T-helper 17 cell (primary cell): ENCODE data around the gene PCDHB14. TPM values are rescaled to one million over a fixed set of nuclear protein-coding genes. Genes with fewer than 3 reads are reported as not detected.
A peak's percentile ranks its signal among the peaks of the same experiment; 100 is the strongest.
"Not testable (repeated sequence)": the region's sequence is repeated elsewhere in the genome, so short reads cannot be mapped to it uniquely, and the experiment has no call there.

ENCODE experiments used
- ATAC-seq: fragments of 150-1000 bp; cut with Tn5 transposase; 2 replicates; pipeline ENCODE4 v1.10.0; 2021; ENCODE audit warnings: mild to moderate bottlenecking, moderate library complexity
- DNase-seq, 3 donors: peaks; one replicate each; pipeline versions ENCODE4 v3.0.0 to v3.0.0-alpha.2; 2020 to 2021
- H3K9me3 ChIP-seq: one replicate; pipeline ENCODE4 v1.7.0; 2013; ENCODE audit warnings: low read length, mild to moderate bottlenecking; ENCODE audit not compliant: control insufficient read depth, poor library complexity, severe bottlenecking
- H3K27ac Mint-ChIP-seq: one replicate; pipeline ENCODE4 v1.8.0; 2022; ENCODE audit warnings: mild to moderate bottlenecking, moderate library complexity, mixed read lengths
- H3K27me3 Mint-ChIP-seq: one replicate; pipeline ENCODE4 v1.8.0; 2022; ENCODE audit warnings: mixed read lengths
- H3K36me3 Mint-ChIP-seq: one replicate; pipeline ENCODE4 v1.8.0; 2022; ENCODE audit warnings: low read depth, mixed read lengths
- H3K4me1 Mint-ChIP-seq: one replicate; pipeline ENCODE4 v1.8.0; 2022; ENCODE audit warnings: mild to moderate bottlenecking, mixed read lengths
- H3K4me3 Mint-ChIP-seq: one replicate; pipeline ENCODE4 v1.8.0; 2022; ENCODE audit warnings: mild to moderate bottlenecking, moderate library complexity, mixed read lengths
- total RNA-seq, 4 donors: library from RNA in 2 of 4; stranded (reverse) in 2 of 4; gene quantifications; one replicate each; pipeline ENCODE4 v1.2.3 and lab custom pipeline; 2022 to 2026

The PCDHB14 gene
- total RNA-seq (not detected), total RNA-seq (lab: John Stamatoyannopoulos, UW) (0 to 0.12 reads per million in 2 donors)

DNA sequence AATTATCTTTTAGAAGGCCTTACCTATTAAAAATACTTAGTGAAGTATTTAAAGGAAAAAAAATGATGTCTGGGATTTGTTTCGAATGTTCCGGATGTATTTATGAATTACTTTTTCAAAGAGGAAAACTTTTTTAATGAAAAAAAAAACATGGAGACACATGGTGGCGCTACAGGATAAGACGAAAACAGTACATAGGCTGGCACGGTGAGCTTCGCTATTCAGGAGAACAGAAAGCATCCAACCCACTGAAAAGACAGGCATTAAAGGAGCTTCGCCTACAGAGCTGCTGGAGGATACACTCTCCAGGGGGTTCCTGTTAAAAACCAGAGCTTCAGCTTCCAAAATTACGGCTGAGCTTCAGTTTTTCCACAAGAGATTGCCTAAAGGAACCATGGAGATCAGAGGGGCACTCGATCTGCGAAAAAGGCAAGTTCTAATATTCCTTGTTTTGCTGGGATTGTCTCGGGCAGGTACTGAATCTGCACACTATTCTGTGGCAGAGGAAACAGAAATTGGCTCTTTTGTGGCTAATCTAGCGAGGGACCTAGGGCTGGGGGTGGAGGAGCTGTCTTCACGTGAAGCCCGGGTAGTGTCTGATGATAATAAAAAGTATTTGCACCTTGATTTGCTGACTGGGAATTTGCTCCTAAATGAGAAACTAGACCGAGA is at the start of gene PCDHB14:
TSS of gene PCDHB14 (plus strand) at position 232 of the 672 bp plus-strand sequence. CDS start at position 395, 163 bp downstream.
- peaks cover 29% of the 10 kb centered on the region for H3K27me3 Mint-ChIP-seq
- DNase-seq (no peak), ATAC-seq (no peak)
- no peak within 1 kb of the TSS for H3K27ac Mint-ChIP-seq
- H3K4me3 Mint-ChIP-seq = no peak within 1 kb of the TSS
- H3K9me3 ChIP-seq = peaks cover 5% of the 10 kb centered on the region
- H3K36me3 Mint-ChIP-seq = peaks cover 2% of the 10 kb centered on the region
- no peaks in the 10 kb centered on the region for H3K4me1 Mint-ChIP-seq

DNA sequence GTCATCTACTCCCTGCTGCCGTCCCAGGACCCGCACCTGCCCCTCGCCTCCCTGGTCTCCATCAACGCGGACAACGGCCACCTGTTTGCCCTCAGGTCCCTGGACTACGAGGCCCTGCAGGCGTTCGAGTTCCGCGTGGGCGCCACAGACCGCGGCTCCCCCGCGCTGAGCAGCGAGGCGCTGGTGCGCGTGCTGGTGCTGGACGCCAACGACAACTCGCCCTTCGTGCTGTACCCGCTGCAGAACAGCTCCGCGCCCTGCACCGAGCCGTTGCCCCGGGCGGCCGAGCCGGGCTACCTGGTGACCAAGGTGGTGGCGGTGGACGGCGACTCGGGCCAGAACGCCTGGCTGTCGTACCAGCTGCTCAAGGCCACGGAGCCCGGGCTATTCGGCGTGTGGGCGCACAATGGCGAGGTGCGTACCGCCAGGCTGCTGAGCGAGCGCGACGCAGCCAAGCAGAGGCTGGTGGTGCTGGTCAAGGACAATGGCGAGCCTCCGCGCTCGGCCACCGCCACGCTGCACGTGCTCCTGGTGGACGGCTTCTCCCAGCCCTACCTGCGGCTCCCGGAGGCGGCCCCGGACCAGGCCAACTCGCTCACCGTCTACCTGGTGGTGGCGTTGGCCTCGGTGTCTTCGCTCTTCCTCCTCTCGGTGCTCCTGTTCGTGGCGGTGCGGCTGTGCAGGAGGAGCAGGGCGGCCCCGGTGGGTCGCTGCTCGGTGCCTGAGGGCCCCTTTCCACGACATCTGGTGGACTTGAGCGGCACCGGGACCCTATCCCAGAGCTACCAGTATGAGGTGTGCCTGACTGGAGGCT is 48.6 kb upstream of the PCDHB14 start:
- H3K36me3 Mint-ChIP-seq, H3K4me3 Mint-ChIP-seq, ATAC-seq, H3K4me1 Mint-ChIP-seq, H3K27ac Mint-ChIP-seq, H3K9me3 ChIP-seq, DNase-seq: not testable (repeated sequence)
- H3K27me3 Mint-ChIP-seq = peaks cover 22% of the 10 kb centered on the region

DNA sequence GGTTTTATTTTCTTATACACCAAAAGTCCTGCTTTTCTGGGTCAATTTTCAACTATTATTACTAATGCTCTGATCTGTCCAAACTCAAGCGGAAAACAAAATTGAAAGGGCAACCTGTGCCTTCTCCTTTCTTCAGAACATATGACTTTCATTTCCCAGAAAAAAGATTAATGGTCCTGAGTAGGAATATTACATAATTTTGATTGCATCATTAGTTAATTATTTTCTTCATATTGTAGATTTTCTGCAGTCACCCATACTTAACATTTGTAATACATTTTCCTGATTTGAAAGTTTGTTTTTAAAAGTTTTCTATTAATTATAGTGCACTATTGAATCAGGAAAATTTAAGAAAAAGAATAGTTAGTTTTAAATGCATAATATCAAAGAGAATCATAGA is 47.2 kb upstream of the PCDHB14 start:
- peaks cover 20% of the 10 kb centered on the region for H3K27me3 Mint-ChIP-seq

DNA sequence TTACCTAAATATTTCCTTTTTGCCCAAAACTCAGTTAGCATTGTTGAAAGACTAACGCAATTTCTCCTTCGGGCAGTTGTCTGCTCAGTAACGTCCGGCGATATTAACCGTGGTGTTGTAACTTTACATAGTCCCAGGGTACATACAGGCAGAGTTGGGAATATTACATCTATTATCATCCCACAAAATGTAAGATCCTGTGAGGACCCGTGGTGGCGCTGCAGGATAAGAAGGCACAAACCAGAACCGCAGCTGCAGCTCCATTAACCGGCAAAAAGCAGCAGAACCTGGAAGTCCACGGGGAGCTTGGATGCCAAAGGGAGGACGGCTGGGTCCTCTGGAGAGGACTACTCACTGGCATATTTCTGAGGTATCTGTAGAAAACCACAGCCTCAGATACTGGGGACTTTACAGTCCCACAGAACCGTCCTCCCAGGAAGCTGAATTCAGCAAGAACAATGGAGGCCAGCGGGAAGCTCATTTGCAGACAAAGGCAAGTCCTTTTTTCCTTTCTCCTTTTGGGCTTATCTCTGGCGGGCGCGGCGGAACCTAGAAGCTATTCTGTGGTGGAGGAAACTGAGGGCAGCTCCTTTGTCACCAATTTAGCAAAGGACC is 45.5 kb upstream of the PCDHB14 start, which contains the start of gene PCDHB8:
TSS of gene PCDHB8 (plus strand) at position 214 of the 615 bp plus-strand sequence. CDS start at position 459, 245 bp downstream.
- peaks cover 35% of the 10 kb centered on the region for H3K27me3 Mint-ChIP-seq
- H3K9me3 ChIP-seq, H3K27ac Mint-ChIP-seq, DNase-seq, H3K4me1 Mint-ChIP-seq, H3K4me3 Mint-ChIP-seq, H3K36me3 Mint-ChIP-seq, ATAC-seq: not testable (repeated sequence)

More for the DNA sequence above, 47.2 kb upstream of the PCDHB14 start:
- H3K27ac Mint-ChIP-seq = no peak overlapping the region
- no peaks in the 10 kb centered on the region for H3K9me3 ChIP-seq
- H3K4me1 Mint-ChIP-seq = peaks cover 4% of the 10 kb centered on the region
- ATAC-seq = no peak
- no peak overlapping the region for H3K4me3 Mint-ChIP-seq
- no peak for DNase-seq
- peaks cover 3% of the 10 kb centered on the region for H3K36me3 Mint-ChIP-seq

DNA sequence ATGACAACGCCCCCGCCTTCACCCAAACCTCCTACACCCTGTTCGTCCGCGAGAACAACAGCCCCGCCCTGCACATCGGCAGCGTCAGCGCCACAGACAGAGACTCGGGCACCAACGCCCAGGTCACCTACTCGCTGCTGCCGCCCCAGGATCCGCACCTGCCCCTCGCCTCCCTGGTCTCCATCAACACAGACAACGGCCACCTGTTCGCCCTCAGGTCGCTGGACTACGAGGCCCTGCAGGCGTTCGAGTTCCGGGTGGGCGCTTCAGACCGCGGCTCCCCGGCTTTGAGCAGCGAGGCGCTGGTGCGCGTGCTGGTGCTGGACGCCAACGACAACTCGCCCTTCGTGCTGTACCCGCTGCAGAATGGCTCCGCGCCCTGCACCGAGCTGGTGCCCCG is 43.8 kb upstream of the PCDHB14 start:
- ATAC-seq, H3K4me3 Mint-ChIP-seq, H3K27ac Mint-ChIP-seq, H3K36me3 Mint-ChIP-seq, H3K9me3 ChIP-seq, DNase-seq, H3K4me1 Mint-ChIP-seq: not testable (repeated sequence)
- peaks cover 40% of the 10 kb centered on the region for H3K27me3 Mint-ChIP-seq

DNA sequence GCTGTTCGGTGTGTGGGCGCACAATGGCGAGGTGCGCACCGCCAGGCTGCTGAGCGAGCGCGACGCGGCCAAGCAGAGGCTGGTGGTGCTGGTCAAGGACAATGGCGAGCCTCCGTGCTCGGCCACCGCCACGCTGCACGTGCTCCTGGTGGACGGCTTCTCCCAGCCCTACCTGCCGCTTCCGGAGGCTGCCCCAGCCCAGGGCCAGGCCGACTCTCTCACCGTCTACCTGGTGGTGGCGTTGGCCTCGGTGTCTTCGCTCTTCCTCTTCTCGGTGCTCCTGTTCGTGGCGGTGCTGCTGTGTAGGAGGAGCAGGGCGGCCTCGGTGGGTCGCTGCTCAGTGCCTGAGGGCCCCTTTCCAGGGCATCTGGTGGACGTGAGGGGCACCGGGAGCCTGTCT is 43.3 kb upstream of the PCDHB14 start:
- not testable (repeated sequence) for ATAC-seq, H3K9me3 ChIP-seq, DNase-seq, H3K36me3 Mint-ChIP-seq, H3K4me1 Mint-ChIP-seq, H3K4me3 Mint-ChIP-seq, H3K27ac Mint-ChIP-seq
- H3K27me3 Mint-ChIP-seq = peaks cover 43% of the 10 kb centered on the region

DNA sequence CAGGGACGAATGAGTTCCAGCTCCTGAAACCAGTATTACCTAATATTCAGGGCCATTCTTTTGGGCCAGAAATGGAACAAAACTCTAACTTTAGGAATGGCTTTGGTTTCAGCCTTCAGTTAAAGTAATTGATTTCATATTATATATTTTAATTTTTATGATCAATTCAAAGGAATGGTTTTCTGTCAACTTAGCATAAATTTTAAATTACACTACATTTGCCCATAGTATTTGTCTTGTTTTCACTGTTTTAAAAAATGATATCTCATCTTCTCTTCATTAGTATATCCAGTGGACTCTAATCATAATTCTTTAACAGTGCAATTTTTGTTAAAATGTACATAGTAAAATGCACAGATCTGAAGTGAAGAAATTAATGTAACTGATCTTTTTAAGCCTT is 42.8 kb upstream of the PCDHB14 start:
- Mint-ChIP-seq H3K4me3 (no peak overlapping the region), H3K27ac (no peak overlapping the region), H3K4me1 (peaks cover 3% of the 10 kb centered on the region), H3K27me3 (peaks cover 41% of the 10 kb centered on the region), H3K36me3 (peaks cover 5% of the 10 kb centered on the region)
- H3K9me3 ChIP-seq = no peaks in the 10 kb centered on the region
- ATAC-seq = no peak
- no peak for DNase-seq

DNA sequence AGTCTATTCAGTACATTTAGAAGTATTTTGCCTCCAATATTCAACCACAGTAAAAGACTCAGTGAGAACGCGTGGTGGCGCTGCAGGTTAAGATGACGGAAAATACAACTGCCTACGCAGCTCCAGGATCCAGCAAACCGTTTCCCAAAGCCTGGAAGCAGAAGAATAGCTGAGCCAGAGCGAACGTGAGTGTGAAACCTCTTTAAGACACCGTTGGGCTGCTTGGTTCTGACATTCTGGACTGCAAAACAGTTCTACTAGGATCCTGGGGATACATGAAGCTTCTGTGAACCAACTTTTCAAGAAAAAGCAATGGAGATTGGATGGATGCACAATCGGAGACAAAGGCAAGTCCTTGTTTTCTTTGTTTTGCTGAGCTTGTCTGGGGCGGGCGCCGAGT is 40.9 kb upstream of the PCDHB14 start, which contains the start of gene PCDHB16:
TSS of gene PCDHB16 (plus strand) at position 140 of the 400 bp plus-strand sequence. CDS start at position 313, 173 bp downstream.
- Mint-ChIP-seq H3K27me3 (peaks cover 42% of the 10 kb centered on the region), H3K4me1 (peaks cover 7% of the 10 kb centered on the region), H3K36me3 (peaks cover 5% of the 10 kb centered on the region), H3K27ac (no peak within 1 kb of the TSS), H3K4me3 (no peak within 1 kb of the TSS)
- no peak for DNase-seq
- no peaks in the 10 kb centered on the region for H3K9me3 ChIP-seq
- ATAC-seq = no peak

DNA sequence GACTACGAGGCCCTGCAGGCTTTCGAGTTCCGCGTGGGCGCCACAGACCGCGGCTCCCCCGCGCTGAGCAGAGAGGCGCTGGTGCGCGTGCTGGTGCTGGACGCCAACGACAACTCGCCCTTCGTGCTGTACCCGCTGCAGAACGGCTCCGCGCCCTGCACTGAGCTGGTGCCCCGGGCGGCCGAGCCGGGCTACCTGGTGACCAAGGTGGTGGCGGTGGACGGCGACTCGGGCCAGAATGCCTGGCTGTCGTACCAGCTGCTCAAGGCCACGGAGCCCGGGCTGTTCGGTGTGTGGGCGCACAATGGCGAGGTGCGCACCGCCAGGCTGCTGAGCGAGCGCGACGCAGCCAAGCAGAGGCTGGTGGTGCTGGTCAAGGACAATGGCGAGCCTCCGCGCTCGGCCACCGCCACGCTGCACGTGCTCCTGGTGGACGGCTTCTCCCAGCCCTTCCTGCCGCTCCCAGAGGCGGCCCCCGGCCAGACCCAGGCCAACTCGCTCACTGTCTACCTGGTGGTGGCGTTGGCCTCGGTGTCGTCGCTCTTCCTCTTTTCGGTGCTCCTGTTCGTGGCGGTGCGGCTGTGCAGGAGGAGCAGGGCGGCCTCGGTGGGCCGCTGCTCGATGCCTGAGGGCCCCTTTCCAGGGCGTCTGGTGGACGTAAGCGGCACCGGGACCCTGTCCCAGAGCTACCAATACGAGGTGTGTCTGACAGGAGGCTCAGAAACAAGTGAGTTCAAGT is 38.9 kb upstream of the PCDHB14 start:
- DNase-seq, ATAC-seq, H3K36me3 Mint-ChIP-seq, H3K9me3 ChIP-seq, H3K4me3 Mint-ChIP-seq, H3K4me1 Mint-ChIP-seq, H3K27ac Mint-ChIP-seq: not testable (repeated sequence)
- peaks cover 55% of the 10 kb centered on the region for H3K27me3 Mint-ChIP-seq

DNA sequence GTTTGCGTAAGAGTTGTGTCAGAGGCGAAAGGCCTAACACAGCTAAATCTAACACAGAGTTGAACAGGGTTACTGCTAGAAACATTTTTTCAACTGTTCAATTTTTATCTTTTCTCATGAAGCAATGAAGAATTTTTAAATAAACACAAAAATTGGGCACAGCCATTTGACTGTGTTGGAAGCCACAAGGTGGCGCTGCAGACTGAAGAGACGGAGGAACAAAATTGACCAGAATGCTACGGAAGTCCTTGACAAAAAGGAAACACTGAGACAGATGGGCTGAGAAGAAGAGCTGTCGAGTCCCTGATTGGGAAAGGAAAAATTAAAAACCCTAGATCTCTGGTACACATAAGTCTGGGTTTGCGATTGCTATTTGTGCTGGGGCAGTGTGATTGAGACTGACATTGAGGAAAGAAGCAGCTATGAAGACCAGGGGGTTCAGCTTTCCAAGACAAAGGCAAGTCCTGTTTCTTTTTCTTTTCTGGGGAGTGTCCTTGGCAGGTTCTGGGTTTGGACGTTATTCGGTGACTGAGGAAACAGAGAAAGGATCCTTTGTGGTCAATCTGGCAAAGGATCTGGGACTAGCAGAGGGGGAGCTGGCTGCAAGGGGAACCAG is 36.1 kb upstream of the PCDHB14 start, which contains the start of gene PCDHB9:
TSS of gene PCDHB9 (plus strand) at position 265 of the 616 bp plus-strand sequence. CDS start at position 423, 158 bp downstream.
- ATAC-seq = peak; percentile 39
- Mint-ChIP-seq H3K27me3 (peaks cover 46% of the 10 kb centered on the region), H3K4me3 (peak within 1 kb of the TSS; percentile 22), H3K36me3 (peaks cover 5% of the 10 kb centered on the region), H3K27ac (no peak within 1 kb of the TSS), H3K4me1 (peaks cover 7% of the 10 kb centered on the region)
- peak in 1 of 3 donors; percentile 34 for DNase-seq
- H3K9me3 ChIP-seq = no peaks in the 10 kb centered on the region

DNA sequence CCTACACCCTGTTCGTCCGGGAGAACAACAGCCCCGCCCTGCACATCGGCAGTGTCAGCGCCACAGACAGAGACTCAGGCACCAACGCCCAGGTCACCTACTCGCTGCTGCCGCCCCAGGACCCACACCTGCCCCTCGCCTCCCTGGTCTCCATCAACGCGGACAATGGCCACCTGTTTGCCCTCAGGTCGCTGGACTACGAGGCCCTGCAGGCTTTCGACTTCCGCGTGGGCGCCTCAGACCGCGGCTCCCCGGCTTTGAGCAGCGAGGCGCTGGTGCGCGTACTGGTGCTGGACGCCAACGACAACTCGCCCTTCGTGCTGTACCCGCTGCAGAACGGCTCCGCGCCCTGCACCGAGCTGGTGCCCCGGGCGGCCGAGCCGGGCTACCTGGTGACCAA is 34.5 kb upstream of the PCDHB14 start:
- not testable (repeated sequence) for H3K4me3 Mint-ChIP-seq, H3K27ac Mint-ChIP-seq, DNase-seq, H3K4me1 Mint-ChIP-seq, ATAC-seq, H3K9me3 ChIP-seq, H3K36me3 Mint-ChIP-seq
- H3K27me3 Mint-ChIP-seq = peaks cover 39% of the 10 kb centered on the region

DNA sequence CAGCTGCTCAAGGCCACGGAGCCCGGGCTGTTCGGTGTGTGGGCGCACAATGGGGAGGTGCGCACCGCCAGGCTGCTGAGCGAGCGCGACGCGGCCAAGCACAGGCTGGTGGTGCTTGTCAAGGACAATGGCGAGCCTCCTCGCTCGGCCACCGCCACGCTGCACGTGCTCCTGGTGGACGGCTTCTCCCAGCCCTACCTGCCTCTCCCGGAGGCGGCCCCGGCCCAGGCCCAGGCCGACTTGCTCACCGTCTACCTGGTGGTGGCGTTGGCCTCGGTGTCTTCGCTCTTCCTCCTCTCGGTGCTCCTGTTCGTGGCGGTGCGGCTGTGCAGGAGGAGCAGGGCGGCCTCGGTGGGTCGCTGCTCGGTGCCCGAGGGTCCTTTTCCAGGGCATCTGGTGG is 34.0 kb upstream of the PCDHB14 start:
- H3K9me3 ChIP-seq, ATAC-seq, H3K27ac Mint-ChIP-seq, H3K4me1 Mint-ChIP-seq, H3K4me3 Mint-ChIP-seq, DNase-seq, H3K36me3 Mint-ChIP-seq: not testable (repeated sequence)
- peaks cover 38% of the 10 kb centered on the region for H3K27me3 Mint-ChIP-seq
